Activated naive CD8-positive, alpha-beta T cell (primary cell): ENCODE results near the gene ZNF664.

Experiments used
- H3K27ac Mint-ChIP-seq: one replicate; pipeline ENCODE4 v1.8.0; 2021; ENCODE audit warnings: mixed read lengths
- H3K27me3 Mint-ChIP-seq: one replicate; pipeline ENCODE4 v1.8.0; 2021; ENCODE audit warnings: mixed read lengths
- H3K36me3 Mint-ChIP-seq: one replicate; pipeline ENCODE4 v1.8.0; 2021; ENCODE audit warnings: mixed read lengths
- H3K4me1 Mint-ChIP-seq: one replicate; pipeline ENCODE4 v1.8.0; 2021; ENCODE audit warnings: low read depth, mixed read lengths
- H3K4me3 Mint-ChIP-seq: one replicate; pipeline ENCODE4 v1.8.0; 2021; ENCODE audit warnings: mild to moderate bottlenecking, mixed read lengths
- H3K9me3 Mint-ChIP-seq: one replicate; pipeline ENCODE4 v1.8.0; 2021; ENCODE audit warnings: low read depth, mixed read lengths

ZNF664 gene

GRCh38 chr12:124045671-124046455 is 72.8 kb downstream of the ZNF664 start:
- Mint-ChIP-seq H3K9me3 (peaks cover 17% of the 10 kb centered on the region), H3K4me3 (no peak overlapping the region), H3K27me3 (no peaks in the 10 kb centered on the region), H3K27ac (no peak overlapping the region), H3K36me3 (peaks cover 12% of the 10 kb centered on the region), H3K4me1 (peaks cover 12% of the 10 kb centered on the region)

GRCh38 chr12:124046456-124046740 is 73.4 kb downstream of the ZNF664 start:
- no peaks in the 10 kb centered on the region for H3K27me3 Mint-ChIP-seq
- no peak overlapping the region for H3K27ac Mint-ChIP-seq
- H3K4me3 Mint-ChIP-seq: no peak overlapping the region
- H3K4me1 Mint-ChIP-seq: peaks cover 12% of the 10 kb centered on the region
- peaks cover 12% of the 10 kb centered on the region for H3K36me3 Mint-ChIP-seq
- peaks cover 17% of the 10 kb centered on the region for H3K9me3 Mint-ChIP-seq

GRCh38 chr12:124047045-124047566 is 74.1 kb downstream of the ZNF664 start:
- peaks cover 12% of the 10 kb centered on the region for H3K4me1 Mint-ChIP-seq

GRCh38 chr12:124049451-124050094 is 76.6 kb downstream of the ZNF664 start:
- peaks cover 17% of the 10 kb centered on the region for H3K9me3 Mint-ChIP-seq

More at GRCh38 chr12:124047045-124047566, 74.1 kb downstream of the ZNF664 start:
- Mint-ChIP-seq H3K9me3 (peaks cover 17% of the 10 kb centered on the region), H3K4me3 (no peak overlapping the region), H3K27ac (no peak overlapping the region), H3K27me3 (no peaks in the 10 kb centered on the region), H3K36me3 (peaks cover 12% of the 10 kb centered on the region)

GRCh38 chr12:124053851-124054250 is 80.8 kb downstream of the ZNF664 start:
- H3K9me3 Mint-ChIP-seq: no peaks in the 10 kb centered on the region
- H3K36me3 Mint-ChIP-seq: peaks cover 3% of the 10 kb centered on the region
- H3K27me3 Mint-ChIP-seq: peaks cover 2% of the 10 kb centered on the region
- H3K27ac Mint-ChIP-seq: no peak overlapping the region
- H3K4me1 Mint-ChIP-seq: no peaks in the 10 kb centered on the region
- H3K4me3 Mint-ChIP-seq: no peak overlapping the region

More at GRCh38 chr12:124049451-124050094, 76.6 kb downstream of the ZNF664 start:
- H3K27me3 Mint-ChIP-seq: peaks cover 2% of the 10 kb centered on the region
- H3K27ac Mint-ChIP-seq: no peak overlapping the region
- H3K36me3 Mint-ChIP-seq: peaks cover 12% of the 10 kb centered on the region
- H3K4me3 Mint-ChIP-seq: no peak overlapping the region
- H3K4me1 Mint-ChIP-seq: peaks cover 4% of the 10 kb centered on the region

GRCh38 chr12:124055066-124055465 is 82.1 kb downstream of the ZNF664 start:
- Mint-ChIP-seq H3K27me3 (peaks cover 4% of the 10 kb centered on the region), H3K4me3 (no peak overlapping the region), H3K9me3 (no peaks in the 10 kb centered on the region), H3K27ac (no peak overlapping the region), H3K36me3 (no peaks in the 10 kb centered on the region), H3K4me1 (no peaks in the 10 kb centered on the region)

GRCh38 chr12:124057691-124058090 is 84.7 kb downstream of the ZNF664 start:
- Mint-ChIP-seq H3K36me3 (no peaks in the 10 kb centered on the region), H3K9me3 (no peaks in the 10 kb centered on the region), H3K4me3 (no peak overlapping the region), H3K27me3 (peaks cover 4% of the 10 kb centered on the region), H3K4me1 (no peaks in the 10 kb centered on the region), H3K27ac (no peak overlapping the region)

GRCh38 chr12:124059752-124060151 is 86.7 kb downstream of the ZNF664 start:
- Mint-ChIP-seq H3K27ac (no peak overlapping the region), H3K36me3 (no peaks in the 10 kb centered on the region), H3K4me3 (no peak overlapping the region), H3K27me3 (peaks cover 2% of the 10 kb centered on the region), H3K4me1 (no peaks in the 10 kb centered on the region), H3K9me3 (no peaks in the 10 kb centered on the region)
